ENCODE data around the gene TMEM97.

DNA sequence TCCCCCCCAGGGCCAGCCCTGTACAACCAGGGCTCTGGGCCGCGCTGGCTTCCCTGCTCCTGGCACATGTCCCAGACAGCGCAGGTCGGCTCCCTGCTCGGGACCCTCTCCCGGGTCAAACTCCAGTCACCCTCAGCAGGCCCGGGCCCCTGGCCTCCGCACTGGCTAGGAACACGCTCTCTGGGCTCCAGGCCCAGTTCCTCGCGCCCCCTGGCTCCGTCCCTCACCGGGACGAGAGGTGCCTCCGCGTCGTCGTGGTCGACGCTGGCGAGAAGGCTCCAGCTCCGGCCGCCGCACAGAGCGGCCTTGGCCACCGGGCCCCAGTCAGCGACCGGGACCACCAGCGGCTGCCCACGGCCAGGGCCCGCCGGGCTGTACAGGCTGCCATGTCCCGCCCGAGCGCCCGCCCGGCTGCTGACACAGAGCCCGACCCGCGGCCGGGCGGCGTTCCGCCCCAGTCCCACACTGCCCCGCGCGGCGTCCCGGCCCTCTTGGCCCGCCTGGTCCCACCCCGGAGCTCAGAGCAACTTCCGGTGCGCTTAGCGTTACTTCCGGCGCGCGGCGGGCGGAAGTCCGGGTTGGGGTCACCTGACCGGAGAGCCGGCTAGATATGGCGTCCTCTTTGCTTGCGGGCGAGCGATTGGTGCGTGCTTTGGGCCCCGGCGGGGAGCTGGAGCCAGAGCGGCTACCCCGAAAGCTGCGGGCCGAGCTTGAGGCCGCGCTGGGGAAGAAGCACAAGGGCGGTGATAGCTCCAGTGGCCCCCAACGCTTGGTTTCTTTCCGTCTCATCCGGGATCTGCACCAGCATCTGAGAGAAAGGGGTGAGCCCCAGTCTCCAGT is 38.3 kb downstream of the TMEM97 start, which contains the start of gene POLDIP2:
- TF ChIP-seq, protein P1, sequence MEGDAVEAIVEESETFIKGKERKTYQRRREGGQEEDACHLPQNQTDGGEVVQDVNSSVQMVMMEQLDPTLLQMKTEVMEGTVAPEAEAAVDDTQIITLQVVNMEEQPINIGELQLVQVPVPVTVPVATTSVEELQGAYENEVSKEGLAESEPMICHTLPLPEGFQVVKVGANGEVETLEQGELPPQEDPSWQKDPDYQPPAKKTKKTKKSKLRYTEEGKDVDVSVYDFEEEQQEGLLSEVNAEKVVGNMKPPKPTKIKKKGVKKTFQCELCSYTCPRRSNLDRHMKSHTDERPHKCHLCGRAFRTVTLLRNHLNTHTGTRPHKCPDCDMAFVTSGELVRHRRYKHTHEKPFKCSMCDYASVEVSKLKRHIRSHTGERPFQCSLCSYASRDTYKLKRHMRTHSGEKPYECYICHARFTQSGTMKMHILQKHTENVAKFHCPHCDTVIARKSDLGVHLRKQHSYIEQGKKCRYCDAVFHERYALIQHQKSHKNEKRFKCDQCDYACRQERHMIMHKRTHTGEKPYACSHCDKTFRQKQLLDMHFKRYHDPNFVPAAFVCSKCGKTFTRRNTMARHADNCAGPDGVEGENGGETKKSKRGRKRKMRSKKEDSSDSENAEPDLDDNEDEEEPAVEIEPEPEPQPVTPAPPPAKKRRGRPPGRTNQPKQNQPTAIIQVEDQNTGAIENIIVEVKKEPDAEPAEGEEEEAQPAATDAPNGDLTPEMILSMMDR (IDR thresholded peaks at IDR 0.05): peak; percentile 7
- TF ChIP-seq EZH2 (IDR thresholded peaks at IDR 0.05): peak; percentile 30
- TF ChIP-seq EZH2phosphoT487 (IDR thresholded peaks at IDR 0.05): no peak
